Trophoblast cell (in vitro differentiated cells and primary cell): Measurements from ENCODE around the gene HS2ST1.

ENCODE experiments used
- DNase-seq, 2 donors: peaks; one replicate each; pipeline ENCODE4 v3.0.0-alpha.2; 2016
- H2AFZ ChIP-seq: 2 replicates; pipeline ENCODE4 v1.6.1; 2013; ENCODE audit warnings: low read length, moderate library complexity, mild to moderate bottlenecking; ENCODE audit not compliant: insufficient read depth, poor library complexity
- H2AK5ac ChIP-seq: 2 replicates; pipeline ENCODE4 v1.6.1; 2013; ENCODE audit warnings: mild to moderate bottlenecking, low read length
- H2BK120ac ChIP-seq: 2 replicates; pipeline ENCODE4 v1.6.1; 2013; ENCODE audit warnings: low read length, mild to moderate bottlenecking, moderate library complexity; ENCODE audit not compliant: insufficient read depth, poor library complexity
- H2BK12ac ChIP-seq: 2 replicates; pipeline ENCODE4 v1.6.1; 2013; ENCODE audit warnings: mild to moderate bottlenecking, low read length, moderate library complexity
- H2BK5ac ChIP-seq: 2 replicates; pipeline ENCODE4 v1.6.1; 2013; ENCODE audit warnings: low read length, low read depth, moderate library complexity, mild to moderate bottlenecking; ENCODE audit not compliant: poor library complexity
- H3K14ac ChIP-seq: 2 replicates; pipeline ENCODE4 v1.6.1; 2013; ENCODE audit warnings: mild to moderate bottlenecking, low read length
- H3K18ac ChIP-seq: 2 replicates; pipeline ENCODE4 v1.6.1; 2013; ENCODE audit warnings: mild to moderate bottlenecking, low read length
- H3K23ac ChIP-seq: 2 replicates; pipeline ENCODE4 v1.6.1; 2013; ENCODE audit warnings: low read length
- H3K27ac ChIP-seq: 2 replicates; pipeline ENCODE4 v1.5.1; 2013; ENCODE audit warnings: low read depth, mild to moderate bottlenecking, inconsistent platforms, low read length, moderate library complexity
- H3K27me3 ChIP-seq: 2 replicates; pipeline ENCODE4 v1.6.1; 2013; ENCODE audit warnings: inconsistent platforms, mild to moderate bottlenecking, low read length, moderate library complexity; ENCODE audit not compliant: insufficient read depth
- H3K36me3 ChIP-seq, 2 experiments: 1 replicate in 1 of 2; 2 replicates in 1 of 2; pipeline ENCODE4 v1.6.1; 2013; ENCODE audit warnings: low read length in 2 of 2, mild to moderate bottlenecking in 2 of 2, moderate library complexity in 1 of 2; ENCODE audit not compliant: insufficient read depth in 2 of 2, control insufficient read depth in 1 of 2
- H3K4ac ChIP-seq: 2 replicates; pipeline ENCODE4 v1.6.1; 2013; ENCODE audit warnings: low read depth, mild to moderate bottlenecking, low read length, moderate library complexity
- H3K4me1 ChIP-seq, 2 experiments: 1 replicate in 1 of 2; 2 replicates in 1 of 2; pipeline ENCODE4 v1.6.1; 2013; ENCODE audit warnings: low read length in 2 of 2, mild to moderate bottlenecking in 2 of 2, moderate library complexity in 1 of 2; ENCODE audit not compliant: insufficient read depth in 2 of 2, control insufficient read depth in 1 of 2
- H3K4me2 ChIP-seq: 2 replicates; pipeline ENCODE4 v1.6.1; 2013; ENCODE audit warnings: inconsistent platforms, mild to moderate bottlenecking, low read length, moderate library complexity
- H3K4me3 ChIP-seq: 2 replicates; pipeline ENCODE4 v1.5.1; 2013; ENCODE audit warnings: mild to moderate bottlenecking, low read depth, low read length, inconsistent platforms
- H3K79me1 ChIP-seq: one replicate; pipeline ENCODE4 v1.6.1; 2013; ENCODE audit warnings: low read length
- H3K79me2 ChIP-seq: 2 replicates; pipeline ENCODE4 v1.6.1; 2013; ENCODE audit warnings: low read length, mild to moderate bottlenecking; ENCODE audit not compliant: control insufficient read depth, insufficient read depth, poor library complexity
- H3K9ac ChIP-seq: 2 replicates; pipeline ENCODE4 v1.6.1; 2013; ENCODE audit warnings: mild to moderate bottlenecking, low read length
- H3K9me3 ChIP-seq: 2 replicates; pipeline ENCODE4 v1.6.1; 2013; ENCODE audit warnings: low read depth, mild to moderate bottlenecking, control low read depth, inconsistent platforms, low read length; ENCODE audit not compliant: insufficient read depth
- H4K12ac ChIP-seq: 2 replicates; pipeline ENCODE4 v1.6.1; 2013; ENCODE audit warnings: low read depth, mild to moderate bottlenecking, low read length, moderate library complexity
- H4K8ac ChIP-seq: 2 replicates; pipeline ENCODE4 v1.6.1; 2013; ENCODE audit warnings: low read depth, mild to moderate bottlenecking, low read length, moderate library complexity
- H4K91ac ChIP-seq: one replicate; pipeline ENCODE4 v1.6.1; 2013; ENCODE audit warnings: low read depth, mild to moderate bottlenecking, low read length, moderate library complexity
- WGBS: extraction: QIAGEN DNeasy Blood & Tissue Kit; methylation state at CpG from one replicate; pipeline ENCODE4 v1.1.7; 2013; ENCODE audit warnings: missing lambda C conversion rate; ENCODE audit not compliant: insufficient read length, insufficient coverage; ENCODE audit errors: extremely low coverage; 5-methylcytosine and 5-hydroxymethylcytosine counted together

The HS2ST1 gene

DNA sequence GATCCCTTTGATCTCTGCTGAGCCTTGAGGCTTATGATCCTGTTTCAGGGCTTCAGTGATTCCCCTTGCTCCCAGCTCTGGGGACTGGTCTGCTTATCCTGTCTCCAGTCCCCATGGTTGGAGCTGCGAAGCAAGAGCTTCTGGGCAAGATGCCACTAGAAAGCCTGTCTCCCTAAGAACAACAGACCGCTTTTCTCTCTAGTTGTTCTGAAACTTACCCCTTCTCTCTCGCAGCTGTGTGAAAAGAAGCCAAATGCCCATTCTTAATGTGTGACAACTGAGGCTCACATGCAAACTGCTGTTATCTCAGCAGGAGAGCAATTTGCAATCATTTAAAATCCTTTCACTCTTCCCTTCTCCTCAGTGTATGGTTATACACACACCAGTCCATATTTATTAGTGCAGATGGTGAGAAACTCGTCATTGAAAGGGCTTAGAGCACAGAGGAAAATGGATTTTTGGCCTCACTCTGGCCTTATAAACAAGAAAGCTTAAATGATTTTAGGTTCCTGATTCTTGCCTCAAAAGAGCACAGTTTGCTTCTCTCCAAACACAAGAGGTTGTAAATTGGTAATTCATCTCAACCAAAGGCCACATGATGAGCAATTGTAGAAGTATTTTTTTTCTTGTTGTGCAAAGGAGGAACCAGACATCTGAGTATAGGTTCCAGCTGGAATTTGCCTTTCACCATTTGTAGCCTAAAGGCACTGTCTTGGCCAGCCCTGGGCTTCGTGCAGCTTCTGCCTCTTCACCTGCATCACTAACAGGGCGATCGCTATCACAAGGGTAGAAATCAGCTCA is 235.0 kb downstream of the HS2ST1 start:
- WGBS = no CpG with 5 or more reads among the region's 7 CpGs
- H2AK5ac ChIP-seq = peak overlapping the region; percentile 18
- H3K36me3 ChIP-seq = no peaks in the 10 kb centered on the region
- peaks cover 24% of the 10 kb centered on the region for H3K79me1 ChIP-seq
- H3K27ac ChIP-seq = peak overlapping the region; percentile 62
- no peaks in the 10 kb centered on the region for H3K9me3 ChIP-seq
- peak overlapping the region; percentile 60 for H4K91ac ChIP-seq
- H2AFZ ChIP-seq = no peak overlapping the region
- no peak overlapping the region for H3K18ac ChIP-seq
- DNase-seq = peak; percentile 93 to 99
- H3K4me2 ChIP-seq = no peak overlapping the region
- H3K14ac ChIP-seq = peak overlapping the region; percentile 12
- H3K23ac ChIP-seq = no peak overlapping the region
- no peaks in the 10 kb centered on the region for H3K27me3 ChIP-seq
- no peaks in the 10 kb centered on the region for H3K79me2 ChIP-seq
- H2BK120ac ChIP-seq = peak overlapping the region; percentile 4
- H3K9ac ChIP-seq = no peak overlapping the region
- peak overlapping the region; percentile 20 for H4K8ac ChIP-seq
- H3K4me1 ChIP-seq = peaks cover 14 to 18% of the 10 kb centered on the region in 2 experiments
- peak overlapping the region; percentile 29 for H2BK5ac ChIP-seq
- no peak overlapping the region for H3K4ac ChIP-seq
- peak overlapping the region; percentile 78 for H2BK12ac ChIP-seq
- no peak overlapping the region for H4K12ac ChIP-seq
- H3K4me3 ChIP-seq = no peak overlapping the region

DNA sequence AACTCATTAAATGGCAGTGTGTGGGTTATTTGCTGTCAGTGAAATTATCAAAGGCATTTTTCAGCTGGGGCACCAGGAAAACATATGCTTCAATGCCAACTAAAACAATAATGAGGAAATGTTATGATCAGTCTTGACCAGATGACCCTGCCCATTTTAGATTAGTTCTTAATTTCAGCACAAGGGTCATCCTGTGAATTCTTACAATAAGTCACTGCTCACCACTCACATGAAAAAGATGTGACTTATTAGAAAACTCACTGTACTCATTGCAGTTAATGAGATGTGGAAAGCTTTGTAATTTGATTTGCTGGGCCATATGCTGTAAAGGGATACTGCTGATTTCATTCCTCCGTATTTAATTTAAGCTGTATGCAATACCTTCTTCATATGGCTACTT is 235.7 kb downstream of the HS2ST1 start:
- Histone ChIP-seq H4K12ac (no peak overlapping the region), H3K27ac (peak overlapping the region; percentile 43), H3K4me3 (no peak overlapping the region), H3K27me3 (no peaks in the 10 kb centered on the region), H2AFZ (no peak overlapping the region), H3K36me3 (no peaks in the 10 kb centered on the region), H4K91ac (no peak overlapping the region), H3K79me1 (peaks cover 24% of the 10 kb centered on the region), H4K8ac (no peak overlapping the region), H3K79me2 (no peaks in the 10 kb centered on the region), H3K18ac (no peak overlapping the region), H2BK120ac (no peak overlapping the region), H3K4ac (no peak overlapping the region), H3K4me1 (peaks cover 14 to 18% of the 10 kb centered on the region in 2 experiments), H2BK12ac (no peak overlapping the region), H3K14ac (no peak overlapping the region), H3K9me3 (no peaks in the 10 kb centered on the region), H2BK5ac (no peak overlapping the region), H3K23ac (no peak overlapping the region), H2AK5ac (no peak overlapping the region), H3K9ac (no peak overlapping the region), H3K4me2 (no peak overlapping the region)
- DNase-seq = peak in 1 of 2 donors; percentile 31
- WGBS = no CpG with 5 or more reads among the region's 1 CpG

DNA sequence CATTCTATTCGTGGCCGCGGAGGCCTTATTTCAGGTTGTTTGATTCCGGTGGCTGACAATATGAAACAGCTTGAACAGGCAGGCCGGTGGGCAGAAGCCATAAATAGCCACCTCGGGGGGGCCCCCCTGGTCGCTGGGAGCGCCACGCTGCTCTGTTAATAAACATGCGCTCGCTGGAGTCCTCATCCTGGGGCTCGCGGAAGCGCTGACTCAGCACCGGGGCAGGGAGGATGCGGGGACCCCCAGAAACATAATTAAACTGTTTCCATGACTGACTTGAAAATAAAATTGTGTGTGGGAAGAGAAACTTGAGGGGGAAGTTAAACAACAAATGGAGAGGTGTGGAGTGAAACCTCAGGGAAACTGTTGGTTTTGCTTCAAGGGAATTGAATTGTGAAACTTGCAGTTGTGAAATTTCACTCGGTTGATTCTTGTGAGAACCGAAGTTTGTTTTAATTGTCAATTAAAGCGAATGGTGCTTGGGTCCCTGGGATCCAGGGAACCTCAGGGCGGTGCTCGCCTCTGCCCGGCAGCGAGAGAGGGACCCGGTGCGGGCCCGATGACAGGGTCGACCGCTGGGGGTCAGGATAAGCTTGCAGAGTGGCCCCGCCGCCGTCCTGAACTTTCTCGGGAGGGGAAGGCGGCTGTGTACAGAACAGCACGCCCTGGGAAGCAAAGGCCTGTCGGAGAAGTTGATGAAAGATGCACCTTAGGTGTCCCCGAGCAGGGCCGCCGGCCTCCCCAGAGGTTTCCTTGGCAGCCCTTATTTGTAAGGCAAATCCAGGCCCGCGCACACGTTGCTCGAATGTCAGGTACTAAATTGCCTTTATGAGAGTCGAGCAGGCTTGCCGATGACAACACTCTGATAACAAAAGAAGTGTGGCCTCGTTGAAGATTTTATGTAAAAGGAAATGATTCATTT is 237.3 kb downstream of the HS2ST1 start:
- Histone ChIP-seq H3K9ac (no peak overlapping the region), H3K4ac (no peak overlapping the region), H3K23ac (no peak overlapping the region), H3K79me2 (no peaks in the 10 kb centered on the region), H3K4me3 (no peak overlapping the region), H3K36me3 (no peaks in the 10 kb centered on the region), H3K18ac (peak overlapping the region; percentile 67), H4K8ac (peak overlapping the region; percentile 78), H2BK5ac (peak overlapping the region; percentile 33), H4K91ac (peak overlapping the region; percentile 83), H3K4me2 (peak overlapping the region; percentile 40), H2AFZ (no peak overlapping the region), H3K14ac (peak overlapping the region; percentile 29), H3K79me1 (peaks cover 22% of the 10 kb centered on the region), H3K27me3 (no peaks in the 10 kb centered on the region), H2BK120ac (peak overlapping the region; percentile 69), H3K27ac (no peak overlapping the region), H3K9me3 (no peaks in the 10 kb centered on the region), H4K12ac (peak overlapping the region; percentile 32), H2BK12ac (peak overlapping the region; percentile 92), H3K4me1 (peaks cover 14 to 18% of the 10 kb centered on the region in 2 experiments), H2AK5ac (no peak overlapping the region)
- DNase-seq = peak; percentile 70 to 82
- no CpG with 5 or more reads among the region's 45 CpGs for WGBS

DNA sequence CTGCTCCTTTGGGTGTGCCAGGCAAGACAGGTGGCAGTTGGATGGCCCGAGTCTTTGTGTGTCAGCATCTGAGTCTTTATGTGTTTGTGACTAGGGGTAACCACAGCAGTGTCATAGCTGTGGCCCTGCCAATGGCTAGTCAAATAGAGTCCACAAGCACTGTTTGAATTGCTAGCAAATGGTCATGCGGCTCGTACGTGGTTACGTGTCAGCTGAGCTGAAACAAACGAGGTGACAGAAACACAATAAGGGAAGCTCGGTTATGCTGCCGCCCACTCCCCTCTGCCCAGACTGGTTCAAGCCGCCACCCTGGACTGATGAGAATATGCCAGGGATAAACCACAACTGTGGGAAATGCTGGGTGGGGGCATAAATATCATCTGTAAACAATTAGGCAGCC is 239.9 kb downstream of the HS2ST1 start:
- no peak overlapping the region for H3K14ac ChIP-seq
- no peak overlapping the region for H3K27ac ChIP-seq
- H4K91ac ChIP-seq = no peak overlapping the region

More for the DNA sequence above, 239.9 kb downstream of the HS2ST1 start:
- Histone ChIP-seq H4K12ac (no peak overlapping the region), H3K9me3 (no peaks in the 10 kb centered on the region), H2AK5ac (no peak overlapping the region), H3K9ac (no peak overlapping the region), H4K8ac (no peak overlapping the region), H3K23ac (no peak overlapping the region), H3K18ac (no peak overlapping the region), H3K4me3 (no peak overlapping the region), H2AFZ (no peak overlapping the region), H3K4me1 (peaks cover 4 to 9% of the 10 kb centered on the region in 2 experiments), H3K79me2 (no peaks in the 10 kb centered on the region), H3K36me3 (no peaks in the 10 kb centered on the region), H3K79me1 (peaks cover 9% of the 10 kb centered on the region), H2BK12ac (no peak overlapping the region), H3K4ac (no peak overlapping the region), H3K4me2 (no peak overlapping the region), H2BK120ac (no peak overlapping the region), H3K27me3 (no peaks in the 10 kb centered on the region), H2BK5ac (no peak overlapping the region)
- no peak for DNase-seq
- WGBS = no CpG with 5 or more reads among the region's 9 CpGs
